ENCODE data around the gene CMTR1. TPM values are rescaled to one million over a fixed set of nuclear protein-coding genes. Genes with fewer than 3 reads are reported as not detected.

The CMTR1 gene
- total RNA-seq, 5 donors from 2014 or later (not counting 1 experiment from before 2014, with no cell fraction given), result 62.5 to 82.7 (median 75.2) TPM

- DNase-seq, result peak in 34 of 35 experiments; percentile 31 to 90 (median 76)
- no peak overlapping the region for H3K4me3 ChIP-seq (ENCODE audit: control insufficient read depth in 1 of 2, extremely low read depth in 1 of 2, low read length in 1 of 2)
These were observed 69.8 kb downstream of the CMTR1 start for GRCh38 chr6:37502703-37503291.

DNA sequence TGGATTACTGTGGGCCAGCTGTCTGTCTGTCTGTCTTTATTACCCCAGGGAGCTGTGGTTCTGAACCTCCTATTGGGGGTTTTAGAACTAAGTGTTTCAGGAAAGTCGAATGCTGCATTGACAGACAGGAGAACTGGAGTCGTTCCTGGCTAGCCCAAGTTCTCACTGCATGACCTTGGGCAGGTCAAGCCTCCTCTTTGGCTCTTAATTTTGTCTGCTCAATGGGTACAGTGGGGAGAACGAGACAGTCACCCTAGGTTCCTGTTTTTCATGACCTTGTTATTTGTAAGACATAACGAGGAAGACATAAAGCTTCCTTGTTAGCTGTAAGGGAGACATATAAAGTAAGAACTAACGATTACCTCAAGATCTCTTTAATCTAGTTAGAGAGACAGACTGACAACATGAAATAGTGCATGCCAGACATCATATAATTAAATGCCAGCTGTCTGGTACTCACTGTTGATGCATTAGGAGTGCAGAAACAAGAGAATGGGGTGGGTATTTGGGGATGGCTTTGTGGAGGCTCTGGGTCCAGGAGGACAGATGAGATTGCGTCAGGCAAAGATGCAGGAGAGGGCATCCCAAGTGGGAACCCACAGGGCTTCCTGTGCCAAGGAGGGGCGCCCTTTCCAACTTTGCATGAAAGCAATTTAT, 70.4 kb downstream of the CMTR1 start:
- Mint-ChIP-seq H3K9me3 (no peaks in the 10 kb centered on the region), H3K27ac (peak overlapping the region; percentile 99), H3K4me1 (peaks cover 75 to 92% (median 90%) of the 10 kb centered on the region in 3 donors), H3K27me3 (no peaks in the 10 kb centered on the region), H3K36me3 (no peaks in the 10 kb centered on the region), H3K4me3 (peak overlapping the region; percentile 55 to 94 (median 58))
- peaks cover 66 to 86% of the 10 kb centered on the region in 2 experiments for H3K4me1 ChIP-seq (ENCODE audit: control insufficient read depth in 1 of 2, extremely low read depth in 1 of 2, insufficient read depth in 2 of 2, low read length in 2 of 2)
- H3K9me3 ChIP-seq, result no peaks in the 10 kb centered on the region
- H3K27ac ChIP-seq (ENCODE audit: low read length), result peak overlapping the region; percentile 99
- WGBS (ENCODE audit: insufficient coverage), result 30% methylated on average over 4 of the region's 7 CpGs
- DNase-seq, result peak in 2 of 35 experiments; percentile 35 to 51
- no peak for ATAC-seq (replicated peaks in 1 of 4)
- no peak overlapping the region for H3K4me3 ChIP-seq (ENCODE audit: control insufficient read depth in 1 of 2, extremely low read depth in 1 of 2, low read length in 1 of 2)
- POLR2A ChIA-PET, result interaction anchor here (0.6 to 7.2 kb wide), 5 partner anchors 11 to 65 kb away, joined by 3 to 157 read pairs (median 8); no protein-coding TSS in a partner anchor
- H3K27me3 ChIP-seq (replicated peaks in 1 of 2; ENCODE audit: control insufficient read depth in 2 of 2, extremely low read depth in 1 of 2, insufficient read depth in 2 of 2, low read length in 1 of 2), result no peaks in the 10 kb centered on the region
- CTCF ChIA-PET, result interaction anchor here (1.1 to 4.3 kb wide), 4 partner anchors 11 to 20 kb away, joined by 3 to 38 read pairs (median 4); no protein-coding TSS in a partner anchor
- H3K36me3 ChIP-seq (ENCODE audit: control insufficient read depth in 2 of 2, extremely low read depth in 1 of 2, insufficient read depth in 1 of 2, low read length in 1 of 2), result no peaks in the 10 kb centered on the region

More at GRCh38 chr6:37502703-37503291, 69.8 kb downstream of the CMTR1 start:
- Histone ChIP-seq H3K27me3 (replicated peaks in 1 of 2; ENCODE audit: control insufficient read depth in 2 of 2, extremely low read depth in 1 of 2, insufficient read depth in 2 of 2, low read length in 1 of 2) (no peaks in the 10 kb centered on the region), H3K27ac (ENCODE audit: low read length) (peak overlapping the region; percentile 99), H3K36me3 (ENCODE audit: control insufficient read depth in 2 of 2, extremely low read depth in 1 of 2, insufficient read depth in 1 of 2, low read length in 1 of 2) (no peaks in the 10 kb centered on the region), H3K9me3 (no peaks in the 10 kb centered on the region), H3K4me1 (ENCODE audit: control insufficient read depth in 1 of 2, extremely low read depth in 1 of 2, insufficient read depth in 2 of 2, low read length in 2 of 2) (peaks cover 60 to 86% of the 10 kb centered on the region in 2 experiments)
- Mint-ChIP-seq H3K9me3 (no peaks in the 10 kb centered on the region), H3K36me3 (no peaks in the 10 kb centered on the region), H3K27me3 (no peaks in the 10 kb centered on the region), H3K4me3 (peak overlapping the region; percentile 55 to 94 (median 58)), H3K4me1 (peaks cover 75 to 92% (median 89%) of the 10 kb centered on the region in 3 donors), H3K27ac (peak overlapping the region; percentile 99)
- CTCF ChIA-PET, result interaction anchor here (1.1 to 4.3 kb wide), 4 partner anchors 11 to 19 kb away, joined by 3 to 38 read pairs (median 4); no protein-coding TSS in a partner anchor
- WGBS (ENCODE audit: insufficient coverage), result 9% methylated on average over 5 of the region's 7 CpGs
- POLR2A ChIA-PET, result interaction anchor here (0.6 to 7.2 kb wide), 7 partner anchors 11 to 64 kb away, joined by 3 to 157 read pairs (median 8); no protein-coding TSS in a partner anchor
- peak; percentile 24 to 74 (median 32) for ATAC-seq (replicated peaks in 1 of 4)

GRCh38 chr6:37504024-37504423, 71.0 kb downstream of the CMTR1 start:
- peaks cover 67 to 86% of the 10 kb centered on the region in 2 experiments for H3K4me1 ChIP-seq (ENCODE audit: control insufficient read depth in 1 of 2, extremely low read depth in 1 of 2, insufficient read depth in 2 of 2, low read length in 2 of 2)
- no peaks in the 10 kb centered on the region for H3K27me3 ChIP-seq (replicated peaks in 1 of 2; ENCODE audit: control insufficient read depth in 2 of 2, extremely low read depth in 1 of 2, insufficient read depth in 2 of 2, low read length in 1 of 2)
- Mint-ChIP-seq H3K27ac (peak overlapping the region; percentile 99), H3K4me3 (peak overlapping the region in 1 of 3 donors; percentile 94), H3K4me1 (peaks cover 76 to 92% (median 91%) of the 10 kb centered on the region in 3 donors), H3K27me3 (no peaks in the 10 kb centered on the region), H3K9me3 (no peaks in the 10 kb centered on the region), H3K36me3 (no peaks in the 10 kb centered on the region)
- H3K27ac ChIP-seq (ENCODE audit: low read length), result peak overlapping the region; percentile 99
- H3K36me3 ChIP-seq (ENCODE audit: control insufficient read depth in 2 of 2, extremely low read depth in 1 of 2, insufficient read depth in 1 of 2, low read length in 1 of 2), result no peaks in the 10 kb centered on the region
- no peaks in the 10 kb centered on the region for H3K9me3 ChIP-seq
- ChIA-PET POLR2A (interaction anchor here (0.6 to 7.2 kb wide), 4 partner anchors 10 to 1794 kb away, joined by 3 to 157 read pairs (median 20); no protein-coding TSS in a partner anchor), CTCF (interaction anchor here in 1 of 2 donors (4.3 kb wide), 1 partner anchor 13 kb away, joined by 38 read pairs; no protein-coding TSS in a partner anchor)
- DNase-seq, result no peak
- WGBS (ENCODE audit: insufficient coverage), result 44% methylated on average over 1 of the region's 2 CpGs
- no peak for ATAC-seq (replicated peaks in 1 of 4)
- H3K4me3 ChIP-seq (ENCODE audit: control insufficient read depth in 1 of 2, extremely low read depth in 1 of 2, low read length in 1 of 2), result no peak overlapping the region

- ATAC-seq (replicated peaks in 1 of 4) (no peak), DNase-seq (no peak)
- 84% methylated on average over 4 of the region's 4 CpGs for WGBS (ENCODE audit: insufficient coverage)
- ChIA-PET POLR2A (interaction anchor here (0.6 to 1.5 kb wide), 4 partner anchors 10 to 1883 kb away, joined by 3 to 8 read pairs (median 3); no protein-coding TSS in a partner anchor), CTCF (no interaction called here)
- Mint-ChIP-seq H3K9me3 (peaks cover 0 to 4% (median 3%) of the 10 kb centered on the region in 3 donors), H3K4me1 (peaks cover 79 to 86% (median 83%) of the 10 kb centered on the region in 3 donors), H3K4me3 (peak overlapping the region in 1 of 3 donors; percentile 11), H3K27ac (peak overlapping the region; percentile 75 to 99), H3K27me3 (no peaks in the 10 kb centered on the region), H3K36me3 (no peaks in the 10 kb centered on the region)
- Histone ChIP-seq H3K27ac (ENCODE audit: low read length) (peak overlapping the region; percentile 52), H3K36me3 (ENCODE audit: control insufficient read depth in 2 of 2, extremely low read depth in 1 of 2, insufficient read depth in 1 of 2, low read length in 1 of 2) (no peaks in the 10 kb centered on the region), H3K9me3 (no peaks in the 10 kb centered on the region), H3K27me3 (replicated peaks in 1 of 2; ENCODE audit: control insufficient read depth in 2 of 2, extremely low read depth in 1 of 2, insufficient read depth in 2 of 2, low read length in 1 of 2) (no peaks in the 10 kb centered on the region), H3K4me3 (ENCODE audit: control insufficient read depth in 1 of 2, extremely low read depth in 1 of 2, low read length in 1 of 2) (no peak overlapping the region), H3K4me1 (ENCODE audit: control insufficient read depth in 1 of 2, extremely low read depth in 1 of 2, insufficient read depth in 2 of 2, low read length in 2 of 2) (peaks cover 55 to 69% of the 10 kb centered on the region in 2 experiments)
These were observed 73.5 kb downstream of the CMTR1 start for GRCh38 chr6:37506479-37506878.

GRCh38 chr6:37507077-37507476, 74.1 kb downstream of the CMTR1 start:
- ChIA-PET CTCF (no interaction called here), POLR2A (interaction anchor here (0.6 to 1.5 kb wide), 3 partner anchors 9 to 1883 kb away, joined by 3 to 8 read pairs (median 3); no protein-coding TSS in a partner anchor)
- H3K27me3 ChIP-seq (replicated peaks in 1 of 2; ENCODE audit: control insufficient read depth in 2 of 2, extremely low read depth in 1 of 2, insufficient read depth in 2 of 2, low read length in 1 of 2), result no peaks in the 10 kb centered on the region
- peak overlapping the region; percentile 52 for H3K27ac ChIP-seq (ENCODE audit: low read length)
- H3K27ac Mint-ChIP-seq, result peak overlapping the region; percentile 75 to 99
- no peak overlapping the region for H3K4me3 ChIP-seq (ENCODE audit: control insufficient read depth in 1 of 2, extremely low read depth in 1 of 2, low read length in 1 of 2)
- H3K4me3 Mint-ChIP-seq, result peak overlapping the region in 1 of 3 donors; percentile 11
- H3K36me3 ChIP-seq (ENCODE audit: control insufficient read depth in 2 of 2, extremely low read depth in 1 of 2, insufficient read depth in 1 of 2, low read length in 1 of 2), result no peaks in the 10 kb centered on the region
- WGBS (ENCODE audit: insufficient coverage), result no CpG with 5 or more reads among the region's 5 CpGs
- DNase-seq (no peak), ATAC-seq (replicated peaks in 1 of 4) (no peak)
- H3K9me3 ChIP-seq, result no peaks in the 10 kb centered on the region
- H3K36me3 Mint-ChIP-seq, result no peaks in the 10 kb centered on the region
- peaks cover 51 to 69% of the 10 kb centered on the region in 2 experiments for H3K4me1 ChIP-seq (ENCODE audit: control insufficient read depth in 1 of 2, extremely low read depth in 1 of 2, insufficient read depth in 2 of 2, low read length in 2 of 2)
- H3K9me3 Mint-ChIP-seq, result peaks cover 0 to 4% (median 3%) of the 10 kb centered on the region in 3 donors
- H3K27me3 Mint-ChIP-seq, result no peaks in the 10 kb centered on the region
- peaks cover 77 to 86% (median 84%) of the 10 kb centered on the region in 3 donors for H3K4me1 Mint-ChIP-seq
